ENCODE results near the gene PPP2CA.

PPP2CA gene

GRCh38 chr5:134146651-134147518 lies 79.0 kb downstream of the PPP2CA start:
- no peak for DNase-seq

GRCh38 chr5:134145779-134146581 lies 79.9 kb downstream of the PPP2CA start:
- peak; percentile 82 for DNase-seq

- no peak for DNase-seq
Measured at GRCh38 chr5:134145041-134145757, 80.7 kb downstream of the PPP2CA start.

All from OCI-M1 (cell line).